Uterus (tissue), 4 donors: Measurements from ENCODE around the gene TNFAIP6. TPM values are rescaled to one million over a fixed set of nuclear protein-coding genes. Genes with fewer than 3 reads are reported as not detected.

ENCODE experiments used
- DNase-seq, 2 donors: peaks; one replicate each; pipeline ENCODE4 v3.0.0-alpha.2; 2019 to 2020
- H3K27ac ChIP-seq, 2 donors: fragments of 200-600 bp; sonication (generic); 1 replicate in 1 of 2; 2 replicates in 1 of 2; pipeline ENCODE4 v1.5.1; 2016 to 2018
- H3K27me3 ChIP-seq, 2 donors: fragments of 200-600 bp; sonication (generic); one replicate each; pipeline ENCODE4 v1.5.1; 2018 to 2019; ENCODE audit warnings: control low read depth in 1 of 2
- H3K36me3 ChIP-seq, 2 donors: fragments of 200-600 bp; sonication (generic); one replicate each; pipeline ENCODE4 v1.5.1; 2019; ENCODE audit warnings: control low read depth in 1 of 2
- H3K4me1 ChIP-seq, 2 donors: fragments of 200-600 bp; sonication (generic); one replicate each; pipeline ENCODE4 v1.5.1; 2018 to 2019; ENCODE audit warnings: control low read depth in 1 of 2
- H3K4me3 ChIP-seq, 2 donors: fragments of 200-600 bp; sonication (generic); 1 replicate in 1 of 2; 2 replicates in 1 of 2; pipeline ENCODE4 v1.5.1; 2018 to 2019; ENCODE audit warnings: mild to moderate bottlenecking in 1 of 2
- H3K9me3 ChIP-seq, 2 donors: fragments of 200-600 bp; sonication (generic); one replicate each; pipeline ENCODE4 v1.5.1; 2019; ENCODE audit warnings: control low read depth in 1 of 2
- CTCF ChIP-seq, 4 experiments: fragments of 200-600 bp in 2 of 4; fragments of 450-650 bp in 2 of 4; sonication (generic) in 2 of 4; IDR thresholded peaks; one replicate each; pipeline ENCODE4 v1.5.1; 2016 to 2019; ENCODE audit warnings: antibody characterized with exemption in 4 of 4, mild to moderate bottlenecking in 2 of 4, moderate library complexity in 1 of 4
- POLR2A ChIP-seq, 2 donors: fragments of 450-650 bp; IDR thresholded peaks; one replicate each; pipeline ENCODE4 v1.6.1; 2016; ENCODE audit warnings: antibody characterized with exemption in 2 of 2, mild to moderate bottlenecking in 1 of 2, moderate library complexity in 1 of 2
- intact Hi-C: fragments of 100-400 bp; cut with DNase I; formaldehyde crosslinking; loops from one replicate; pipeline ENCODE4 v1.15.1; 2023; ENCODE audit warnings: low total_unique reads
- total RNA-seq, 4 donors: library from RNA; depleted of rRNA in 3 of 4; stranded (reverse); fragments of >200 nt in 3 of 4; gene quantifications; one replicate each; pipeline versions ENCODE4 v1.1.0 to v1.2.4, GENCODE V29; 2014 to 2023
- donor health status: DM: yes; HTN: yes; CAD: no.

The TNFAIP6 gene
- total RNA-seq, 4 donors from 2014 or later, result 0.88 to 3.2 (median 1.6) TPM

DNA sequence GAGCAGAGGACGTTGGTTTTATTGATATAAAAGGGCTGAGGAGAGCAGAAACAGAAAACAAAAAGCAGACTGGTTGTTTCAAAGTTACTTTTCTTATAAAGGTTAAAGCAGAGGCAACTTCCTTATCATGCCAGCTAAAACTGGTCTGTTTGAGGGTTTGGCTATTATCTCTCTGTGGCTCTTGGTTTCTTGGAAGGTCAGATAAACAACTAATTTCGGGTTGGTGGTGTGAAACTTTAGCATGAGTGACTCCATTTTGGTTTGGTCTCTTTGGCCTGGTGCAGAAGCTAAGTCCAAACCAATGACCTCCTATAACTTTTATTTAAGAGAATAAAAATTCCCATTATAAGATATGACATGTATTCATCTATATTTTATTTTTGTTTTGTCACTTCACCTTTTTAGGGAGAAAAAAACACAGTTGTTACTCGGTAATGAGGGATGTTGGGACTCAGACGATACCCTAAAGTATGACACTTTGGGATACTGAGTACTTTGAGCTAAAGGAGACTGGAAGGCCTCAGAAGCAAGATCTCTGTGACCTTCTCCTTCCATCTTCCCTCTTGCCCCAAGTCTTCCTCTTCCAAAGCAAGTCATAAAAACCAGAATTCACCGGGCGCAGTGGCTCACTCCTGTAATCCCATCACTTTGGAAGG, 23.3 kb downstream of the TNFAIP6 start:
- no peaks in the 10 kb centered on the region for H3K9me3 ChIP-seq
- H3K4me3 ChIP-seq, result no peak overlapping the region
- H3K4me1 ChIP-seq, result no peaks in the 10 kb centered on the region
- intact Hi-C loops, result no loop called here
- H3K27me3 ChIP-seq, result no peaks in the 10 kb centered on the region
- TF ChIP-seq POLR2A (IDR thresholded peaks at IDR 0.05) (no peak), CTCF (IDR thresholded peaks at IDR 0.05) (no peak)
- H3K36me3 ChIP-seq, result no peaks in the 10 kb centered on the region
- no peak overlapping the region for H3K27ac ChIP-seq
- no peak for DNase-seq

DNA sequence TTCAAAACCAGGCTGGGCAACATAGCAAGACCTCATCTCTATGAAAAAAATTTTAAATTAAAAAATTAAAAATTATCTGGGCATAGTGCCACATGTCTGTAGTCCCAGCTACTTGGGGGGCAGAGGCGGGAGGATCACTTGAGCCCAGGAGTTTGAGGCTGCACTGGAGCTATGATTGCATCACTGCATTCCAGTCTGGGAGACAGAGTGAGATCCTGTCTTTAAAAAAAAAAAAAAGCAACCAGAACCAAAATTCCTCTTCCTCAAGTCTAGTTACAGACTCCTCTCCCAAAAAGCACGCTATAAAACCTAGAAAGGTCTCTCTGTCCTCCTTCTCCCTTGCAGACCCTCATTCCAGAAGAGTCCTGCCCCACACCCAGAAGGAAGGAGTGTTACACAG, 23.9 kb downstream of the TNFAIP6 start:
- no peaks in the 10 kb centered on the region for H3K36me3 ChIP-seq
- H3K4me1 ChIP-seq, result no peaks in the 10 kb centered on the region
- no peaks in the 10 kb centered on the region for H3K27me3 ChIP-seq
- intact Hi-C loops, result no loop called here
- H3K9me3 ChIP-seq, result no peaks in the 10 kb centered on the region
- DNase-seq, result no peak
- H3K4me3 ChIP-seq, result no peak overlapping the region
- no peak for TF ChIP-seq POLR2A (IDR thresholded peaks at IDR 0.05)
- no peak for TF ChIP-seq CTCF (IDR thresholded peaks at IDR 0.05)
- H3K27ac ChIP-seq, result no peak overlapping the region

DNA sequence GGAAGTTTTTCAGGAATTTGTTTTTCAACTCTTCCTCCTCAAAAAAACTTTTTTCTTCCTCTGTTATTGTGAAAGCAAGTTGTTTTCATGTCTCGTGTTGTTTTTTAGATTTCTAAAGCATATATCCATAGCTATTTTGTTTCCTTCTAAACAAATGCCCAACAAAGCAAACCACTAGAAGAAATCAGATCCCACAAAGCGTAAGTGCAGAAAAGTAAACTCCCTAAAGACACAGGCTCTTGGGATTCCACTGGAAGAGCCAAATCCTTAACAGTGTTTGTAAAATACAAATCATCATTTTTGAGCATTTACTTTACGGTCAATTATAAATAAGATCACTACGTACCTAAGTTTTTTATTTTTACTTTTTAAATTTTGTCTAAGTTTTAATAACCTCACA, 30.6 kb downstream of the TNFAIP6 start:
- Histone ChIP-seq H3K27me3 (no peaks in the 10 kb centered on the region), H3K4me3 (no peak overlapping the region), H3K27ac (no peak overlapping the region), H3K36me3 (no peaks in the 10 kb centered on the region), H3K9me3 (no peaks in the 10 kb centered on the region), H3K4me1 (no peaks in the 10 kb centered on the region)
- TF ChIP-seq CTCF (IDR thresholded peaks at IDR 0.05), result no peak
- TF ChIP-seq POLR2A (IDR thresholded peaks at IDR 0.05), result no peak
- intact Hi-C loops, result no loop called here
- DNase-seq, result no peak

GRCh38 chr2:151391436-151391835, 34.0 kb downstream of the TNFAIP6 start:
- Histone ChIP-seq H3K36me3 (no peaks in the 10 kb centered on the region), H3K27ac (no peak overlapping the region), H3K9me3 (no peaks in the 10 kb centered on the region), H3K4me1 (no peaks in the 10 kb centered on the region), H3K4me3 (no peak overlapping the region), H3K27me3 (no peaks in the 10 kb centered on the region)
- TF ChIP-seq POLR2A (IDR thresholded peaks at IDR 0.05) (no peak), CTCF (IDR thresholded peaks at IDR 0.05) (no peak)
- no peak for DNase-seq
- intact Hi-C loops, result no loop called here

- H3K4me1 ChIP-seq, result no peaks in the 10 kb centered on the region
- DNase-seq, result no peak
These were observed 37.1 kb downstream of the TNFAIP6 start for GRCh38 chr2:151394509-151394908.

More at GRCh38 chr2:151394509-151394908, 37.1 kb downstream of the TNFAIP6 start:
- H3K4me3 ChIP-seq, result no peak overlapping the region
- H3K9me3 ChIP-seq, result no peaks in the 10 kb centered on the region
- TF ChIP-seq POLR2A (IDR thresholded peaks at IDR 0.05) (no peak), CTCF (IDR thresholded peaks at IDR 0.05) (no peak)
- intact Hi-C loops, result no loop called here
- no peaks in the 10 kb centered on the region for H3K27me3 ChIP-seq
- no peak overlapping the region for H3K27ac ChIP-seq
- H3K36me3 ChIP-seq, result no peaks in the 10 kb centered on the region
